Liver (tissue), 9 donors: ENCODE data around the gene RNF6. TPM values are rescaled to one million over a fixed set of nuclear protein-coding genes. Genes with fewer than 3 reads are reported as not detected.

ENCODE experiments used
- DNase-seq: peaks from one replicate; pipeline ENCODE4 v3.0.0-alpha.2; 2017; ENCODE audit warnings: low spot score
- H3K27ac ChIP-seq, 2 donors: one replicate each; pipeline ENCODE4 v1.7.0; 2013; ENCODE audit warnings: inconsistent platforms in 2 of 2, low read length in 2 of 2, control low read depth in 1 of 2, low read depth in 1 of 2, mild to moderate bottlenecking in 1 of 2
- H3K27me3 ChIP-seq, 4 donors: one replicate each; pipeline versions ENCODE4 v1.6.1 to v1.7.0; 2013; ENCODE audit warnings: low read length in 3 of 4, inconsistent platforms in 1 of 4, mild to moderate bottlenecking in 1 of 4, moderate library complexity in 1 of 4; ENCODE audit not compliant: control insufficient read depth in 4 of 4, insufficient read depth in 4 of 4
- H3K36me3 ChIP-seq, 4 donors: one replicate each; pipeline versions ENCODE4 v1.6.1 to v1.7.0; 2013; ENCODE audit warnings: low read length in 3 of 4, mild to moderate bottlenecking in 3 of 4, low read depth in 1 of 4, moderate library complexity in 1 of 4; ENCODE audit not compliant: control insufficient read depth in 4 of 4, insufficient read depth in 3 of 4
- H3K4me1 ChIP-seq, 4 donors: one replicate each; pipeline versions ENCODE4 v1.6.1 to v1.7.0; 2013; ENCODE audit warnings: low read length in 3 of 4, mild to moderate bottlenecking in 3 of 4, moderate library complexity in 1 of 4; ENCODE audit not compliant: control insufficient read depth in 4 of 4, insufficient read depth in 4 of 4
- H3K4me3 ChIP-seq, 3 donors: one replicate each; pipeline versions ENCODE4 v1.6.1 to v1.7.0; 2013; ENCODE audit warnings: low read length in 3 of 3, control low read depth in 1 of 3, low read depth in 1 of 3, mild to moderate bottlenecking in 1 of 3
- H3K9ac ChIP-seq, 2 donors: one replicate each; pipeline ENCODE4 v1.7.0; 2013; ENCODE audit warnings: low read length in 2 of 2, mild to moderate bottlenecking in 2 of 2, moderate library complexity in 2 of 2, control low read depth in 1 of 2, low read depth in 1 of 2
- H3K9me3 ChIP-seq, 4 donors: one replicate each; pipeline versions ENCODE4 v1.6.1 to v1.7.0; 2013; ENCODE audit warnings: low read length in 3 of 4; ENCODE audit not compliant: control insufficient read depth in 4 of 4
- CTCF ChIP-seq: fragments of 150-350 bp; IDR thresholded peaks from 2 replicates; pipeline ENCODE4 v1.5.1; 2017; ENCODE audit warnings: improper control_type of control experiment, low read depth, low read length; ENCODE audit not compliant: missing input control
- EGR1 ChIP-seq, 2 donors: IDR thresholded peaks; 2 replicates each; pipeline ENCODE4 v1.6.1; 2016 to 2018; ENCODE audit warnings: antibody characterized with exemption in 2 of 2, low read depth in 2 of 2
- FOXA2 ChIP-seq: IDR thresholded peaks from 2 replicates; pipeline ENCODE4 v1.6.1; 2016; ENCODE audit warnings: antibody characterized with exemption
- GABPA ChIP-seq, 2 donors: IDR thresholded peaks in 1 of 2; conservative IDR thresholded peaks in 1 of 2; 2 replicates each; pipeline ENCODE4 v1.6.1; 2016; ENCODE audit warnings: antibody characterized with exemption in 2 of 2, mild to moderate bottlenecking in 1 of 2, moderate library complexity in 1 of 2
- HNF4A ChIP-seq, 2 donors: conservative IDR thresholded peaks; 2 replicates each; pipeline ENCODE4 v1.6.1; 2016; ENCODE audit warnings: antibody characterized with exemption in 2 of 2, mild to moderate bottlenecking in 2 of 2
- HNF4G ChIP-seq: IDR thresholded peaks from 2 replicates; pipeline ENCODE4 v1.6.1; 2016; ENCODE audit warnings: antibody characterized with exemption
- JUND ChIP-seq, 2 donors: IDR thresholded peaks; 2 replicates each; pipeline ENCODE4 v1.6.1; 2016; ENCODE audit warnings: antibody characterized with exemption in 2 of 2
- MAX ChIP-seq: IDR thresholded peaks from 2 replicates; pipeline ENCODE4 v1.6.1; 2016; ENCODE audit warnings: antibody characterized with exemption
- NR2F2 ChIP-seq: IDR thresholded peaks from 2 replicates; pipeline ENCODE4 v1.6.1; 2016; ENCODE audit warnings: antibody characterized with exemption
- RAD21 ChIP-seq, 2 donors: IDR thresholded peaks; 2 replicates each; pipeline ENCODE4 v1.6.1; 2016; ENCODE audit warnings: antibody characterized with exemption in 2 of 2, mild to moderate bottlenecking in 2 of 2
- REST ChIP-seq: IDR thresholded peaks from 2 replicates; pipeline ENCODE4 v1.6.1; 2016; ENCODE audit warnings: antibody characterized with exemption, mild to moderate bottlenecking
- RXRA ChIP-seq, 2 donors: IDR thresholded peaks; 2 replicates each; pipeline ENCODE4 v1.6.1; 2017 to 2018; ENCODE audit warnings: antibody characterized with exemption in 2 of 2, mild to moderate bottlenecking in 1 of 2
- SP1 ChIP-seq: IDR thresholded peaks from 2 replicates; pipeline ENCODE4 v1.6.1; 2018; ENCODE audit warnings: antibody characterized with exemption, mild to moderate bottlenecking
- TAF1 ChIP-seq: conservative IDR thresholded peaks from 2 replicates; pipeline ENCODE4 v1.6.1; 2016; ENCODE audit warnings: antibody characterized with exemption, mild to moderate bottlenecking
- YY1 ChIP-seq: IDR thresholded peaks from 2 replicates; pipeline ENCODE4 v1.6.1; 2016; ENCODE audit warnings: antibody characterized with exemption, mild to moderate bottlenecking
- ZBTB33 ChIP-seq: IDR thresholded peaks from 2 replicates; pipeline ENCODE4 v1.6.1; 2016; ENCODE audit warnings: antibody characterized with exemption
- WGBS: extraction: QIAGEN DNeasy Blood & Tissue Kit; methylation state at CpG from one replicate; pipeline ENCODE4 v1.1.7; 2013; 5-methylcytosine and 5-hydroxymethylcytosine counted together
- polyA plus RNA-seq, 2 donors: library from polyadenylated mRNA; stranded (reverse) in 1 of 2; unstranded in 1 of 2; fragments of 200-250 nt in 1 of 2; fragments of >200 nt in 1 of 2; fragmentation: Nextera tagmentation in 1 of 2; extraction: Ambion mirVana in 1 of 2; gene quantifications; one replicate each; pipeline versions ENCODE4 v1.2.1 to v1.2.3, GENCODE V29; 2013 to 2015
- total RNA-seq, 2 donors: library from RNA; depleted of rRNA; stranded (reverse); fragments of >200 nt; gene quantifications; one replicate each; pipeline ENCODE4 v1.2.3, GENCODE V29; 2014
- donor health status: healthy.
- donor health status: healthy.
- donor health status: healthy.
- donor health status: healthy.
- donor health status: healthy.

RNF6 gene
- total and polyA plus RNA-seq, 4 donors, result 8.1 to 21.9 (median 14.8) TPM

GRCh38 chr13:26262156-26262555 lies 40.0 kb upstream of the RNF6 start (continued):
- TF ChIP-seq CTCF, result no peak

- H3K36me3 ChIP-seq, result no peaks in the 10 kb centered on the region
- H3K27ac ChIP-seq, result no peak overlapping the region
- peaks cover 0 to 15% (median 10%) of the 10 kb centered on the region in 4 donors for H3K4me1 ChIP-seq
- no peak overlapping the region for H3K9ac ChIP-seq
- 91% methylated on average over 3 of the region's 3 CpGs for WGBS
- no peaks in the 10 kb centered on the region for H3K9me3 ChIP-seq
- no peak for DNase-seq
- H3K4me3 ChIP-seq, result no peak overlapping the region
- no peak for TF ChIP-seq MAX
- TF ChIP-seq YY1, result no peak
- no peak for TF ChIP-seq RAD21 (IDR thresholded peaks at IDR 0.05)
- TF ChIP-seq JUND (IDR thresholded peaks at IDR 0.05), result no peak
- no peak for TF ChIP-seq CTCF
- TF ChIP-seq RXRA (IDR thresholded peaks at IDR 0.05), result no peak
- TF ChIP-seq FOXA2, result no peak
- TF ChIP-seq TAF1, result no peak
- no peak for TF ChIP-seq NR2F2
- TF ChIP-seq SP1, result no peak
- no peak for TF ChIP-seq EGR1 (IDR thresholded peaks at IDR 0.05; ENCODE audit: low read depth in 2 of 2)
- TF ChIP-seq HNF4G, result no peak
- no peak for TF ChIP-seq GABPA (IDR thresholded peaks at IDR 0.05 in 1 of 2, conservative IDR thresholded peaks at IDR 0.05 in 1 of 2)
- TF ChIP-seq REST, result no peak
- TF ChIP-seq HNF4A (conservative IDR thresholded peaks at IDR 0.05), result no peak
- no peak for TF ChIP-seq ZBTB33
- no peaks in the 10 kb centered on the region for H3K27me3 ChIP-seq
Observed at GRCh38 chr13:26259634-26260033, 37.5 kb upstream of the RNF6 start.
